ENCODE results near the gene ETV3.
A peak's percentile ranks its signal among the peaks of the same experiment; 100 is the strongest.
"Not testable (repeated sequence)": the region's sequence is repeated elsewhere in the genome, so short reads cannot be mapped to it uniquely, and the experiment has no call there.

Gene ETV3

DNA sequence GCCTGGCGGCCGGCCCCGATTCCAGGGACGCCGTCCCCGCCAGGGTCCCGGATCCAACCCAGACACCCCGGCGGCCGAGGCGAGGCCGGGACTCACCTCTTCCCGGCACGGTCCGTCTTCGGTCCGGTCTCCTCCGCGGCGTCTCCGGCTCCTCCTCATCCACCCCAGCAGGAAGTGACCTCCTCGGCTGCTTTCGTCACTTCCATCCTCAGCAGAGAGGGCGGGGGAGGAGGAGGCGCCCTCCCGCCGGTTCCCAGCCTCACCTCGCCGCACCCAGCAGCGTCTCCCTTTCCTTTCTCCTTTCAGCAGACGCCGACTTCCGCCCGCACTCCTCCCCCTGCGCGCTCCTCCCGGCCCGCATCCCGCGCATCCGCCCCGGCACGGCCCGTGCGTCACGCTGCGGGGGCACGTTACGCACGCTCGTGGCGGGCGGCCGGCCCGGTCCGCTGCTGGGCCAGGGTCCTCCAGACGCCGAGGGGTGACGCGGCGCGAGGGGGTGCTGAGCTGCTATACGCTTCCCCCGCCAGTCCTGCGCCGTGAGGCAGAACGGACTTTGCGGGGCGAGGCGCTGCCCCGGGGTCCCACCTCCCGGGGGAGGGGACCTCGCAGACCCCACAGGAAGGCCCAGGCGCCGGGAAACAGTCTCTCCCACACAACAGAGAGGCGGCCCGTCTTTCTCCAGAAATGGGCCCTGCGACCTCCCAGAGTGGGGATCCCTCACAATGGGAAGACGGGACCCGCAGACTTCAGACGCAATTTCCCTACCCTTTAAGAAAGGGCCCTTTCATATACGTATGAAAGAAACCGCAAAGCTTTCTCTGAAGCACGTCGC is at the start of gene ETV3:
TSS of gene ETV3 (minus strand) at position 176 of the 832 bp plus-strand sequence. CDS start 2,043 bp downstream, outside the sequence.
- Histone ChIP-seq H3K9ac (ENCODE audit: low read length) (peak within 1 kb of the TSS; percentile 95), H3K9me3 (ENCODE audit: control insufficient read depth, insufficient read depth, low read depth, low read length) (no peaks in the 10 kb centered on the region), H3K4me1 (ENCODE audit: control insufficient read depth, insufficient read depth, low read length) (peaks cover 40% of the 10 kb centered on the region), H3K4me3 (ENCODE audit: low read depth, low read length) (peak within 1 kb of the TSS; percentile 83), H3K27me3 (ENCODE audit: control insufficient read depth, insufficient read depth, low read length) (no peaks in the 10 kb centered on the region), H3K27ac (ENCODE audit: low read depth, low read length) (peak within 1 kb of the TSS; percentile 97), H3K36me3 (ENCODE audit: control insufficient read depth, insufficient read depth, low read length) (peaks cover 28% of the 10 kb centered on the region)

GRCh38 chr1:157186281-157186992 is 48.2 kb upstream of the ETV3 start:
- no peaks in the 10 kb centered on the region for H3K9me3 ChIP-seq (ENCODE audit: control insufficient read depth, insufficient read depth, low read depth, low read length)
- no peaks in the 10 kb centered on the region for H3K27me3 ChIP-seq (ENCODE audit: control insufficient read depth, insufficient read depth, low read length)
- no peaks in the 10 kb centered on the region for H3K4me1 ChIP-seq (ENCODE audit: control insufficient read depth, insufficient read depth, low read length)

GRCh38 chr1:157183870-157184269 is 45.7 kb upstream of the ETV3 start:
- Histone ChIP-seq H3K9me3 (ENCODE audit: control insufficient read depth, insufficient read depth, low read depth, low read length) (no peaks in the 10 kb centered on the region), H3K9ac (ENCODE audit: low read length) (no peak overlapping the region), H3K27ac (ENCODE audit: low read depth, low read length) (no peak overlapping the region), H3K36me3 (ENCODE audit: control insufficient read depth, insufficient read depth, low read length) (no peaks in the 10 kb centered on the region), H3K27me3 (ENCODE audit: control insufficient read depth, insufficient read depth, low read length) (no peaks in the 10 kb centered on the region), H3K4me1 (ENCODE audit: control insufficient read depth, insufficient read depth, low read length) (no peaks in the 10 kb centered on the region), H3K4me3 (ENCODE audit: low read depth, low read length) (no peak overlapping the region)

More at GRCh38 chr1:157186281-157186992, 48.2 kb upstream of the ETV3 start:
- no peak overlapping the region for H3K9ac ChIP-seq (ENCODE audit: low read length)
- H3K36me3 ChIP-seq (ENCODE audit: control insufficient read depth, insufficient read depth, low read length) = no peaks in the 10 kb centered on the region
- H3K27ac ChIP-seq (ENCODE audit: low read depth, low read length) = no peak overlapping the region
- no peak overlapping the region for H3K4me3 ChIP-seq (ENCODE audit: low read depth, low read length)

DNA sequence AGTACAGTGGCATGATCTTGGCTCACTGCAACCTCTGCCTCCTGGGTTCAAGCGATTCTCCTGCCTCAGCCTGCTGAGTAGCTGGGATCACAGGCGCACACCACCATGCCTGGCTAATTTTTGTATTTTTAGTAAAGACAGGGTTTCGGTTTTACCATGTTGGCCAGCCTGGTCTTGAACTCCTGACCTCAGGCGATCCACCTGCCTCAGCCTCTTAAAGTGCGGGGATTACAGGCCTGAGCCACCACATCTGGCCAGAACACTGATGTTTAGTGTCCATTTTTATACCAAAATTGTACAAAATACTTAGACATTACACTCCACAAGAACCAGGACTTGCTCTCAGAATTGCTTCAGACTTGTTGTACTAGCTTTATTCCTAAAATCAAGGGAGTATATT is 44.2 kb upstream of the ETV3 start:
- H3K27ac ChIP-seq (ENCODE audit: low read depth, low read length); H3K36me3 ChIP-seq (ENCODE audit: control insufficient read depth, insufficient read depth, low read length); H3K27me3 ChIP-seq (ENCODE audit: control insufficient read depth, insufficient read depth, low read length); H3K4me1 ChIP-seq (ENCODE audit: control insufficient read depth, insufficient read depth, low read length); H3K9ac ChIP-seq (ENCODE audit: low read length); H3K9me3 ChIP-seq (ENCODE audit: control insufficient read depth, insufficient read depth, low read depth, low read length); H3K4me3 ChIP-seq (ENCODE audit: low read depth, low read length): not testable (repeated sequence)

- no peak overlapping the region for H3K9ac ChIP-seq (ENCODE audit: low read length)
- H3K4me3 ChIP-seq (ENCODE audit: low read depth, low read length) = no peak overlapping the region
- no peaks in the 10 kb centered on the region for H3K4me1 ChIP-seq (ENCODE audit: control insufficient read depth, insufficient read depth, low read length)
- H3K9me3 ChIP-seq (ENCODE audit: control insufficient read depth, insufficient read depth, low read depth, low read length) = no peaks in the 10 kb centered on the region
- no peaks in the 10 kb centered on the region for H3K36me3 ChIP-seq (ENCODE audit: control insufficient read depth, insufficient read depth, low read length)
- no peak overlapping the region for H3K27ac ChIP-seq (ENCODE audit: low read depth, low read length)
- H3K27me3 ChIP-seq (ENCODE audit: control insufficient read depth, insufficient read depth, low read length) = no peaks in the 10 kb centered on the region
These were observed 43.6 kb upstream of the ETV3 start for GRCh38 chr1:157181790-157182189.

- Histone ChIP-seq H3K9ac (ENCODE audit: low read length) (no peak overlapping the region), H3K27me3 (ENCODE audit: control insufficient read depth, insufficient read depth, low read length) (no peaks in the 10 kb centered on the region), H3K4me3 (ENCODE audit: low read depth, low read length) (no peak overlapping the region), H3K27ac (ENCODE audit: low read depth, low read length) (no peak overlapping the region), H3K9me3 (ENCODE audit: control insufficient read depth, insufficient read depth, low read depth, low read length) (no peaks in the 10 kb centered on the region), H3K4me1 (ENCODE audit: control insufficient read depth, insufficient read depth, low read length) (no peaks in the 10 kb centered on the region), H3K36me3 (ENCODE audit: control insufficient read depth, insufficient read depth, low read length) (no peaks in the 10 kb centered on the region)
These were observed 43.1 kb upstream of the ETV3 start for GRCh38 chr1:157181258-157181657.

- no peak overlapping the region for H3K4me3 ChIP-seq (ENCODE audit: low read depth, low read length)
- H3K4me1 ChIP-seq (ENCODE audit: control insufficient read depth, insufficient read depth, low read length) = no peaks in the 10 kb centered on the region
- H3K9me3 ChIP-seq (ENCODE audit: control insufficient read depth, insufficient read depth, low read depth, low read length) = no peaks in the 10 kb centered on the region
- H3K9ac ChIP-seq (ENCODE audit: low read length) = no peak overlapping the region
- no peak overlapping the region for H3K27ac ChIP-seq (ENCODE audit: low read depth, low read length)
- no peaks in the 10 kb centered on the region for H3K36me3 ChIP-seq (ENCODE audit: control insufficient read depth, insufficient read depth, low read length)
- H3K27me3 ChIP-seq (ENCODE audit: control insufficient read depth, insufficient read depth, low read length) = no peaks in the 10 kb centered on the region
These were observed 40.3 kb upstream of the ETV3 start for GRCh38 chr1:157178490-157178889.

GRCh38 chr1:157177733-157178394 is 39.7 kb upstream of the ETV3 start:
- no peak overlapping the region for H3K27ac ChIP-seq (ENCODE audit: low read depth, low read length)
- no peaks in the 10 kb centered on the region for H3K36me3 ChIP-seq (ENCODE audit: control insufficient read depth, insufficient read depth, low read length)
- H3K27me3 ChIP-seq (ENCODE audit: control insufficient read depth, insufficient read depth, low read length) = no peaks in the 10 kb centered on the region
- no peaks in the 10 kb centered on the region for H3K9me3 ChIP-seq (ENCODE audit: control insufficient read depth, insufficient read depth, low read depth, low read length)
- H3K9ac ChIP-seq (ENCODE audit: low read length) = no peak overlapping the region
- H3K4me3 ChIP-seq (ENCODE audit: low read depth, low read length) = no peak overlapping the region
- no peaks in the 10 kb centered on the region for H3K4me1 ChIP-seq (ENCODE audit: control insufficient read depth, insufficient read depth, low read length)

GRCh38 chr1:157176591-157177121 is 38.5 kb upstream of the ETV3 start:
- Histone ChIP-seq H3K27ac (ENCODE audit: low read depth, low read length) (no peak overlapping the region), H3K36me3 (ENCODE audit: control insufficient read depth, insufficient read depth, low read length) (no peaks in the 10 kb centered on the region), H3K4me1 (ENCODE audit: control insufficient read depth, insufficient read depth, low read length) (no peaks in the 10 kb centered on the region), H3K27me3 (ENCODE audit: control insufficient read depth, insufficient read depth, low read length) (no peaks in the 10 kb centered on the region), H3K9me3 (ENCODE audit: control insufficient read depth, insufficient read depth, low read depth, low read length) (no peaks in the 10 kb centered on the region), H3K4me3 (ENCODE audit: low read depth, low read length) (no peak overlapping the region), H3K9ac (ENCODE audit: low read length) (no peak overlapping the region)

GRCh38 chr1:157176016-157176415 is 37.8 kb upstream of the ETV3 start:
- no peaks in the 10 kb centered on the region for H3K4me1 ChIP-seq (ENCODE audit: control insufficient read depth, insufficient read depth, low read length)
- no peaks in the 10 kb centered on the region for H3K36me3 ChIP-seq (ENCODE audit: control insufficient read depth, insufficient read depth, low read length)
- no peak overlapping the region for H3K9ac ChIP-seq (ENCODE audit: low read length)
- no peak overlapping the region for H3K27ac ChIP-seq (ENCODE audit: low read depth, low read length)
- no peaks in the 10 kb centered on the region for H3K27me3 ChIP-seq (ENCODE audit: control insufficient read depth, insufficient read depth, low read length)
- H3K9me3 ChIP-seq (ENCODE audit: control insufficient read depth, insufficient read depth, low read depth, low read length) = no peaks in the 10 kb centered on the region
- H3K4me3 ChIP-seq (ENCODE audit: low read depth, low read length) = no peak overlapping the region

Data from HUES6 (cell line).